ENCODE measurements around the gene VWF.

DNA sequence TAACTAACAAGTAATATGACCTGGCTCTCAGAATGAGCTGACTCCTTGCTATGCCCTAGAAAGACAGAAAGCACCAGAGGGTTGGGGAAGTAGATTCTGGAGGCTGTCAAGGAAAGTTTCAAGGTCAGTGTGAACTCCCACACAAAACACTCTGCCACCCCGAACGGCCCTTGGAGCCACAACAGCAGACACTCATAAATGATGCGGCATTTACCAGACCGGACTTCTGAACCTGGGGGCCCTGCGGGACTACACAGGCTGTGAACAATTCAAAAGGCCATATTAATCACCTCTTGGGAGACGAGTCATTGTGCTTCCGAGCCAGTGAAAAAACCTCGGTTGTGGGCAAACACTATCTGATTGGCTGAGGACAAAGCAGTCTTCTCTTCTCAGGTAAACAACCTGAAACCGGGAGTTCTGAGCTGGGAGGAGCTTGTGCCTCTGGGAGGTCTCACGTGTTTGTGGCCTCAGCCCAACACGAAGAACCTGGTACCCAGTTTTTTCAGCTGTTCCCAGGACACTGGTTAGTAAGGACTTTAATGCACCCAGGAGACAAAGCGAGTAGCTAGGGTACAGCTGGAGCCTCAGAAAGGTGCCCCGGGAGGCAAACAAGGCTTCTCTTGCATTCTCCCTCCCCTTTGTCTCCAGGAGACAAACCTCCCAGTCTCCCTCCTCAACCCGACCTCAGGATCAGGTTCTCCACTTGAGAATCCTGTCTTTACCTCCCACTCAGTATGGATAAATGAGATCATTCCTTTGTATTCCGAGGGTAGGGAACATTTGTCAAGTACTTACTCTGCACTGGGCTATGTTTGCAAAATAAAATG is 35.3 kb downstream of the VWF start:
- TF ChIP-seq POLR2AphosphoS5 (IDR thresholded peaks at IDR 0.05) = no peak
- TF ChIP-seq, protein P1, sequence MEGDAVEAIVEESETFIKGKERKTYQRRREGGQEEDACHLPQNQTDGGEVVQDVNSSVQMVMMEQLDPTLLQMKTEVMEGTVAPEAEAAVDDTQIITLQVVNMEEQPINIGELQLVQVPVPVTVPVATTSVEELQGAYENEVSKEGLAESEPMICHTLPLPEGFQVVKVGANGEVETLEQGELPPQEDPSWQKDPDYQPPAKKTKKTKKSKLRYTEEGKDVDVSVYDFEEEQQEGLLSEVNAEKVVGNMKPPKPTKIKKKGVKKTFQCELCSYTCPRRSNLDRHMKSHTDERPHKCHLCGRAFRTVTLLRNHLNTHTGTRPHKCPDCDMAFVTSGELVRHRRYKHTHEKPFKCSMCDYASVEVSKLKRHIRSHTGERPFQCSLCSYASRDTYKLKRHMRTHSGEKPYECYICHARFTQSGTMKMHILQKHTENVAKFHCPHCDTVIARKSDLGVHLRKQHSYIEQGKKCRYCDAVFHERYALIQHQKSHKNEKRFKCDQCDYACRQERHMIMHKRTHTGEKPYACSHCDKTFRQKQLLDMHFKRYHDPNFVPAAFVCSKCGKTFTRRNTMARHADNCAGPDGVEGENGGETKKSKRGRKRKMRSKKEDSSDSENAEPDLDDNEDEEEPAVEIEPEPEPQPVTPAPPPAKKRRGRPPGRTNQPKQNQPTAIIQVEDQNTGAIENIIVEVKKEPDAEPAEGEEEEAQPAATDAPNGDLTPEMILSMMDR (IDR thresholded peaks at IDR 0.05) = no peak
- TF ChIP-seq POLR2A (IDR thresholded peaks at IDR 0.05) = no peak

Measured in sigmoid colon (tissue), 4 donors.